Breast epithelium (tissue), 3 donors: ENCODE measurements around the gene KRT8.

Source experiments
- POLR2A ChIP-seq: fragments of 450-650 bp; IDR thresholded peaks from one replicate; pipeline ENCODE4 v1.6.1; 2016; ENCODE audit warnings: antibody characterized with exemption, mild to moderate bottlenecking, moderate library complexity
- POLR2AphosphoS5 ChIP-seq, 3 donors: sonication (generic); formaldehyde crosslinking; IDR thresholded peaks; one replicate each; pipeline ENCODE4 v1.6.1; 2017; ENCODE audit warnings: antibody characterized with exemption in 3 of 3
- TF ChIP-seq, protein P1 (sequence below), 3 donors: fragments of 450-650 bp; IDR thresholded peaks; one replicate each; pipeline ENCODE4 v1.5.1; 2016 to 2017; ENCODE audit warnings: antibody characterized with exemption in 3 of 3, mild to moderate bottlenecking in 3 of 3, moderate library complexity in 3 of 3

DNA sequence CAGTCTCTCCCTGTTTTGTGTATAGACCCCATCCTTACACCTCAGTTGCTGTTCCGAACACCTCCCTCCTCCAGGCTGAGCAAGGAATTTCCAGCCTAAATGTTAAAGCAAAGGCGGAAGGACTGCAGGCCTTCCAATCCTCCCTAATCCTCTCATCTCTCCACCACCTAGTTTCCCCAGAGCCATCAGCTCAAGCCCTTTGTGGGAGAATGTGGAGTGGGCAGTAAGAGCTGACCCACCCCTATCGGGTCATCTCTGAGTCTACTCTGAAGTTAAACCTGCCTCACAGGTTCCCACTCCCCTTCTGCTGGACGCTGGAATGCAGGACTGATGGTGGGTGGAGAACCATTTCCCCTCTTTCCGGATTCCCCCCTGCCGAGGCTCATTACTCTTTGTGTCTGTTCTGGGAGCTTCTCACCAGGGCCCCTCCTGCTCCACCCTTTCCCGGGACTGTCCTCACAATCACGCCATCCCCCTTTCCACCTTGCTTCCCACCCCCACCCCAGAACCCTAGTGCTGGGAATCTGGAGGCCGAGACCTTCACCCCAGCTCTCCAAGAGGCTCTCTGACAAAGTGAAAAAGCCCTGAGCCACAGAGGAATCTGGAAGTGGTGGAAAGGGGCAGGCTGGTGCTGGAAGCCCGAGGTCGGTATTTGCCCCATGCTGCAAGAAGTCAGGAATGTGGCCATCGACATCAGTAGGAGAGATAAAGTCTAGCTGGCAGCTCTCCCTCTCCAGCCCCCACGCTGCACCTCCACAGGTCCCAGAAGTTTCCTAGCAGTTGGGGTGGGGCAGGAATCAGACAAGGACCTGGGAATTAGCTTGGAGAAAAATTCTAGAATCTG lies 40.7 kb upstream of the KRT8 start:
- TF ChIP-seq POLR2AphosphoS5 (IDR thresholded peaks at IDR 0.05) (no peak), POLR2A (no peak)
- TF ChIP-seq, protein P1, sequence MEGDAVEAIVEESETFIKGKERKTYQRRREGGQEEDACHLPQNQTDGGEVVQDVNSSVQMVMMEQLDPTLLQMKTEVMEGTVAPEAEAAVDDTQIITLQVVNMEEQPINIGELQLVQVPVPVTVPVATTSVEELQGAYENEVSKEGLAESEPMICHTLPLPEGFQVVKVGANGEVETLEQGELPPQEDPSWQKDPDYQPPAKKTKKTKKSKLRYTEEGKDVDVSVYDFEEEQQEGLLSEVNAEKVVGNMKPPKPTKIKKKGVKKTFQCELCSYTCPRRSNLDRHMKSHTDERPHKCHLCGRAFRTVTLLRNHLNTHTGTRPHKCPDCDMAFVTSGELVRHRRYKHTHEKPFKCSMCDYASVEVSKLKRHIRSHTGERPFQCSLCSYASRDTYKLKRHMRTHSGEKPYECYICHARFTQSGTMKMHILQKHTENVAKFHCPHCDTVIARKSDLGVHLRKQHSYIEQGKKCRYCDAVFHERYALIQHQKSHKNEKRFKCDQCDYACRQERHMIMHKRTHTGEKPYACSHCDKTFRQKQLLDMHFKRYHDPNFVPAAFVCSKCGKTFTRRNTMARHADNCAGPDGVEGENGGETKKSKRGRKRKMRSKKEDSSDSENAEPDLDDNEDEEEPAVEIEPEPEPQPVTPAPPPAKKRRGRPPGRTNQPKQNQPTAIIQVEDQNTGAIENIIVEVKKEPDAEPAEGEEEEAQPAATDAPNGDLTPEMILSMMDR (IDR thresholded peaks at IDR 0.05): no peak
